ENCODE measurements around the gene MBTPS2. TPM values are rescaled to one million over a fixed set of nuclear protein-coding genes. Genes with fewer than 3 reads are reported as not detected.
A peak's percentile ranks its signal among the peaks of the same experiment; 100 is the strongest.

Gene MBTPS2
- total and polyA plus RNA-seq, 9 of the 15 experiments (the other 6 are each of a cell fraction or from before 2014, with no cell fraction given), result 2.3 to 18.7 (median 4.0) TPM

GRCh38 chrX:21926116-21926515 lies 86.7 kb downstream of the MBTPS2 start (continued):
- TF ChIP-seq CEBPG (CRISPR knock-in tag; IDR thresholded peaks at IDR 0.05) (no peak), CEBPG (tag; conservative IDR thresholded peaks at IDR 0.05 in 1 of 2, IDR thresholded peaks at IDR 0.05 in 1 of 2) (peak in 1 of 2 experiments; percentile 48; a peak in 2 of 4 replicates), DDX20 (tag; IDR thresholded peaks at IDR 0.05; ENCODE audit: low read depth) (no peak), PHF20 (IDR thresholded peaks at IDR 0.05; ENCODE audit: partially characterized antibody) (no peak)

- no peaks in the 10 kb centered on the region; a peak in 1 of 5 replicates for H3K4me1 ChIP-seq (replicated peaks in 1 of 2; ENCODE audit: control insufficient read depth in 2 of 2, insufficient read depth in 2 of 2, low read length in 2 of 2)
- no peaks in the 10 kb centered on the region for H3K36me3 ChIP-seq (ENCODE audit: control insufficient read depth, insufficient read depth, low read length)
- CTCF ChIA-PET (ENCODE audit: low intra/inter-chr PET ratio), result no interaction called here
- H3K9ac ChIP-seq (ENCODE audit: insufficient read depth in 1 of 2, low read depth in 2 of 2, low read length in 2 of 2), result peak overlapping the region in 1 of 2 experiments; percentile 55; a peak in 2 of 4 replicates
- BruUV-seq (replicated peaks), result no TSS peak
- POLR2A ChIA-PET, result interaction anchor here (0.6 kb wide), 1 partner anchor 30 kb away, joined by 3 read pairs; no protein-coding TSS in a partner anchor
- no peak overlapping the region for H3K4me3 ChIP-seq
- ATAC-seq (peak; percentile 88), FAIRE-seq (peak; percentile 82), DNase-seq (ENCODE audit: extremely low read depth in 1 of 4, low spot score in 3 of 4) (peak in 3 of 4 experiments; percentile 12 to 66 (median 40))
- no peaks in the 10 kb centered on the region for H4K20me1 ChIP-seq (replicated peaks; ENCODE audit: control insufficient read depth, insufficient read depth, low read length)
- peak overlapping the region; percentile 44; the same call in 1 of the 2 replicates for H3K4me2 ChIP-seq (ENCODE audit: insufficient read depth, low read length)
- intact Hi-C loops (cut with micrococcal nuclease), result no loop called here
- no peaks in the 10 kb centered on the region for H3K9me1 ChIP-seq (ENCODE audit: control insufficient read depth, insufficient read depth, low read length)
- H3K79me2 ChIP-seq (ENCODE audit: control insufficient read depth, insufficient read depth, low read length), result no peaks in the 10 kb centered on the region
- no peaks in the 10 kb centered on the region for H3K27me3 ChIP-seq (ENCODE audit: control insufficient read depth in 2 of 2, insufficient read depth in 2 of 2, low read length in 2 of 2)
- H3K9me3 ChIP-seq (replicated peaks; ENCODE audit: control insufficient read depth, insufficient read depth, low read depth, low read length), result no peaks in the 10 kb centered on the region
- in situ Hi-C loops (cut with MboI), result no loop called here
- peak overlapping the region; percentile 49; the same call in 2 of the 3 replicates for H3K27ac ChIP-seq (ENCODE audit: extremely low read depth, low read depth, low read length)
- H2AFZ ChIP-seq (ENCODE audit: low read depth, low read length), result peak overlapping the region; percentile 75
- WGBS (ENCODE audit: insufficient coverage, low coverage, missing lambda C conversion rate), result 8% methylated on average over 6 of the region's 6 CpGs
- peak; percentile 46; the same call in 1 of the 2 replicates for TF ChIP-seq SOX6 (IDR thresholded peaks at IDR 0.05)
- TF ChIP-seq MLLT1 (IDR thresholded peaks at IDR 0.05), result no peak
- TF ChIP-seq ZNF592 (IDR thresholded peaks at IDR 0.05), result peak; percentile 36; the same call in 1 of the 2 replicates
- TF ChIP-seq MNT (conservative IDR thresholded peaks at IDR 0.05), result 0 out of 4 replicates have a peak, but pooled peaks of 1 of the 2 experiments have one; percentile 16
- TF ChIP-seq DPF2 (IDR thresholded peaks at IDR 0.05), result peak; percentile 83
- TF ChIP-seq TEAD4 (IDR thresholded peaks at IDR 0.05; ENCODE audit: low read length), result peak; percentile 69
- no peak for TF ChIP-seq TEAD4 (CRISPR knock-in tag; IDR thresholded peaks at IDR 0.05; ENCODE audit: borderline replicate concordance)
- peak in 1 of 2 experiments; percentile 50; a peak in 1 of 4 replicates for TF ChIP-seq ARNT (IDR thresholded peaks at IDR 0.05)
- TF ChIP-seq LEF1 (IDR thresholded peaks at IDR 0.05), result peak; percentile 48; the same call in 1 of the 2 replicates
Observed at GRCh38 chrX:21926527-21927278, 87.3 kb downstream of the MBTPS2 start.

Measured in K562 (cell line).